Right kidney (tissue), 1 donor: Measurements from ENCODE around the gene TNFRSF1A.

Experiments used
- DNase-seq: peaks from one replicate; pipeline ENCODE4 v3.0.0-alpha.2; 2016

Gene TNFRSF1A

DNA sequence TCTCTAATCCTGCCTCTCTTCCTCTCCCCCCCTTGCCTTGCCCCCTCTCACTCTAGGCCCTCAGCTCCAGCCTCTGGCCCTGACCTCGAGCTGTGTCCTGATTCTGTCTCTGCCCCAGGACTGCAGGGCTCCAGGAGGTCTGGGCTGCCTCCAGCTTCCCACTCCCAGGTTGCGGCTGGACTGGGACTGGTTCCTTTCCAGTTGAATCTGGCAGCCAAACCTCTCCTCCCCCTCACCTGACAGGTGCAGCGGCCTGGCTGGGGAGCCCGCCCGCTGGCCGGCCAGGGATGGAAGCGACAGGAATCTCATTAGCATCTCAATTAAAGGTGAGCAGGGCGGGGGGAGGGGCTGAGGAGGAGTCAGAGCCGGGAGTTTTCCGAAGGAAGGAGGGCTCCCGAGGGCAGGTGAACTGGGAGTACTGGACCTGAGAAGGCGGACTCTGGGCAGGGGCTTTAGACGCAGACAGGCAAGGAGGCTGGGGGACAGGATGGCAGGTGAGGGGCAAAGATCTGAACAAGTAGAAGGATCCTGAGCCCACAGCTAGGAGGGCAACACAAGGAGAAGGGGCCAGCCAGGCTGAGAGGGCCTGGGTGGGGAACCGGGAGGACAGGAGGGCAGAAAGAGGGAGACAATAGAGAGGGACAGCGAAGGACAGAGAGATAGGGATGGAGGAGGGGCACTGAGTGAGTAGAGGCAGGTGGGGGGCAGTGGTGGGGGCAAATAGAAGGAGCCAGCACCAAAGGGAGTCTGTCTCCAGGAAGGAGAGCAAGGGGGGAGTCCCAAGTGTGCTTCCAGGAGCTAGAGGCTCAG lies 33.6 kb upstream of the TNFRSF1A start, which contains the start of gene SCNN1A:
TSS of gene SCNN1A (minus strand) at position 295 of the 810 bp plus-strand sequence. CDS start 780 bp downstream, outside the sequence.
- peak; percentile 65 for DNase-seq

DNA sequence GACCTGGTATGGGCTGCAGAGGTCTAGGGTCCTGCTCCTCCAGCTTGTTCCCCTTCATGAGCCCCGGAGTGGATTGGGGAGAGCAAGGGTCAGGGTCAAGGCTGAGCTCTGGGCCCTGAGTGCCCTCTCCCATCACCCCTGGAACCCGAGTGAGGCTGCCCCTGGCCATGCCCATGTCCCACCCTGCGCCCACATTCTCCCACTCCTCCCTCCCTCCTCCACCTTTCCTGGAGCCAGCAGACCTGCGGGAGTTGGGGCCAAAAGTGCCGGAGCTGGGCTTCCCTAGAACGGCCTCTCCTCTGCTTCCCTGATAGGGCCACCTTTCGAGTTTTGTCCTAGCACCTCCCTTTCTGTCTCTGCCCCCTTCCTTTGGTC lies 32.9 kb upstream of the TNFRSF1A start:
- peak; percentile 28 for DNase-seq

GRCh38 chr12:6374028-6374785 lies 32.3 kb upstream of the TNFRSF1A start:
- peak; percentile 27 for DNase-seq

DNA sequence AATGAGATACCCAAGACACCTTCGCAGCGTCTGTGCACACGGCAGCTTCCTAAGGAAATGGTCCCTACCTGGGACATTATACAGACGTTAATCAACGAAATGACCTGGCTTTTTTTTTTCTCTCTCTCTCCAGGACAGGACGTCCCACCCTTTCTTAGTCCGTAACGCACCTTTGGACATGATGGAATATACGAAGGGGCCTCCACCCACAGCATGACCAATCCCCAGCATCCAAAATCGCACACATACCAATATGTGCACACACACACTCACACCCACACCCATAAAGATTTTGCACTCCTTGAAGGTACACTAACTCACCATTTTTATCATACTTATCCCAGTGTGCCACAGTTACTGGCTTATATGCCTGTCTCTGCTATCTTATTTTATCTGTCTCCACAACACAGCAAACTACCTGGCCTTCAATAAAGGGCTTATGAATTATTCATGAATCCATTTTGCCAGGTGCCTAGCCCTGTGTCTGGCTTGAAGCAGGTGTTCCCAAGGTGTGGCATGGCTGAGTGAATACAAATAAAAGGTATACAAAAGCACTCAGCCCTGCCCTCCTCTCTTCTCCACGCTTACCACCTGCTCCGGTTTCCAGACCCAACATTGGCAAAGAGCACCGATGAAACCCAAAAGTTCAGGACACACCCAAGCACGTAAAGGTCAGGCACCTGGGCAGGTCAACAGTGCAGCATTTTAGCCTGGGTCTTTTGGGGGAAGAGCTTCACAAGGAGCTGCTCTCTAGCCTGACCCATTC lies 31.3 kb upstream of the TNFRSF1A start:
- DNase-seq = no peak

DNA sequence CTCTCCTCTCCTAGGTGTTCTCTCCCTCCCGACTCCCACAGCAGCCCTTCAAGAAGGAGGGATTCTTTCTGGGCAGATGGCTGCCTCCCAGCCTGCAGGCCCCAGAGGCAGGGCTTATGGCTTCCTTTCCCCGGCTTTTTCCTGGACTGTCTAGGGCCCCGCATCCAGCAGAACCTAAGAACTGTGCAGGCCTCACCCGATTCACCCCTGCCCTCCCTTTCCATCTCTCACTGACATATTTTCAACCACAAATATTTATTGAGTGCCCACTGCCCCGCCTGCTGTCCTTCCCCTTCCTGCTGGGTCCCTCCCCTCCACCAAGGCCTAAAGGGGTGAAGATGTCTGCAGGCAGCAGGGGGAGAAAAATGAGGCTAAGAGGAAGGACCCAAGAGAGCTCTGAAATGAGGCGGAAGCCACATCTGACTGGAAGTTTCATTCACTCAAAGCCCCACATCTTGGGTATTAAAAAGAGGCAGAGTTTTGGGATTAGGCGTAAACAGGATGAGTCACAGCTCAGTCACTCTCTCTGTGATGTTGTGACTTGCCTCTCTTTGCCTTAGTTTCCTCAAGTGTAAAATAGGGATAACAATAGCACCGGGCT lies 30.6 kb upstream of the TNFRSF1A start:
- DNase-seq = peak; percentile 38

GRCh38 chr12:6370994-6371754 lies 29.3 kb upstream of the TNFRSF1A start:
- DNase-seq = peak; percentile 70

DNA sequence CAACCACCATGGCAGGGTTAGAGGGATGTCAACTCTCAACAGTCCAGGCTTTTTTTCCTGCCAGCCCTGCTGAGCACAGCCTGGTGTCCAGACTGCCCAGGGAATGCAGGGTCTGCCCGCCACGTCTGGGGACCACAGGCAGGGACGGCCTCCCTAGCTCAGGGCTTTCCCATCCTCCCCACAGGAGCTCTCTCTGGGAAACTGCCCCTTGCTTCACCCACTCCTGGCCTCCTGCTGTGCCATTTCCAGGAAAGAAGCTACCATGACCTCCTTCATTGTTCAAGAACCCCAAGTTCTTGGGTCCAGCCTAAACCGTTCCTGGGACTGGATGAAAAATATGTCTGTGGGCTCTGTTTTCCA lies 28.7 kb upstream of the TNFRSF1A start:
- DNase-seq = no peak

- no peak for DNase-seq
Measured at GRCh38 chr12:6369916-6370575, 28.2 kb upstream of the TNFRSF1A start.

DNA sequence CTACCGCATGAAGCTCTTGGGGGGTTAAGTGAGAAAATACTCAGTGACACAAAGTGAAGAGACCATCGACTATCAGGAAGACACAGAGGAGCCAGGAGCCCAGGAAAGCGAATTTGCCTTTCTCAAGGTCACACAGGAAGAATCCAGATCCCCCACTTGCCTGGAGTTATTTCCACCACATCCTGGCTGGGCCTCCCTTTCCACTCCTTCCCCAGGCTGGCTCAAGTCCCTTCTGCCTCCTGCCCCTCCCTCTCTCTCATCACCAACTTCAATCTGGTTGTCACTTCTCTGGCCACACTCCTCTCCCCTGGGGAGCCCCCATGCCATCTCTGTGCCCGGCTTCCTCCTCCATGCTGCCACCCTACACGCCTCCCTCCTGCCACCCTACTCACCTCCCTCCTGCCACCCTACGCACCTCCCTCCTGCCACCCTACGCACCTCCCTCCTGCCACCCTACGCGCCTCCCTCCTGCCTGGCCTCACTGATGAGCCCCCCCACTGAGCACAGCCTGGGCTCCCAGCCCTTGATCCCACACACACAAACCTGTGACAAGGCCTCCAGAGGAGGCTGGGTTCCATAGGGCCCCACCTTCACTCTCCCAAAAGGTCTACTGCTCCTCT lies 27.1 kb upstream of the TNFRSF1A start:
- DNase-seq = no peak

DNA sequence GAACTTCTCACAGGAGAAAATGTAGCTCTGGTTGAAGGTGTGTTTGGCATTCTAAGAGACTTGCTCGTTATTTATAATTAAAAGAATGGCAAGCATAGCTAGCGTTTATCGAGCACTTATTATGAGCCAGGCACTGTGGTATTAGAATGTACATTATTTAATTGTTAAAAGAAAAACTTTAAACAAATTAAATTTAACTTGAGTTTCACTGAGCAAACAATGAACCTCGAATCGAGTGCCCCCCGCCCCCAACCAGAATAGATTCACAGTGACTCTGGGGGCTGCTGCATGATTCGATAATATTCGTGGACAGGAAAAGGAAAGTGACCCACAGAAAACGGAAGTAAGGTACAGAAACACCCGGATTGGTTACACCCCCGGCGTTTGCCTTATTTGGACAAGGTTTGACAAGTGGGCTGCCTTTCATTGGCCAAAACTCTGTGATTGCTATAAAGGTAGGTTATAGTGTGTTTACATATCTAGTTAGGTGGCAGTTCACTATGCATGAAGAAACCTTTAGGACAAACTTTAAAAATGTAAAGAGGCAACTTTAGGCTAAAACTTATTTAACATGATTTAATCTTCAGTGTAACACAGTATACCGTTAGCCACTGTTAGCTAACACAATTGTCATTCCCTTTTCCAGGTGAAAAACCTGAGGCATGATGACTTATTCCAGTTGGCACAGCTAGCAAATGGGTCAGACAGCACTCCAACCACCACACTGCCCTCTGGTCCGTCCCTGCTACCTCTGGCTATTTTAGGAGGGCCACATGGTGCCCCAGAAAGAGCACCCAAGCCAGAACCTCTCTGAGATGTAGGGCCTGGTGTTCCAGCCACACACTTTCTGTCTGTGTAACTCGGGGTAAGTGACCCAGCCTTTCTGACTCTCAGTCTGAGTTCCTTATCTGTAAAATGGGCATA lies 26.4 kb upstream of the TNFRSF1A start:
- no peak for DNase-seq

DNA sequence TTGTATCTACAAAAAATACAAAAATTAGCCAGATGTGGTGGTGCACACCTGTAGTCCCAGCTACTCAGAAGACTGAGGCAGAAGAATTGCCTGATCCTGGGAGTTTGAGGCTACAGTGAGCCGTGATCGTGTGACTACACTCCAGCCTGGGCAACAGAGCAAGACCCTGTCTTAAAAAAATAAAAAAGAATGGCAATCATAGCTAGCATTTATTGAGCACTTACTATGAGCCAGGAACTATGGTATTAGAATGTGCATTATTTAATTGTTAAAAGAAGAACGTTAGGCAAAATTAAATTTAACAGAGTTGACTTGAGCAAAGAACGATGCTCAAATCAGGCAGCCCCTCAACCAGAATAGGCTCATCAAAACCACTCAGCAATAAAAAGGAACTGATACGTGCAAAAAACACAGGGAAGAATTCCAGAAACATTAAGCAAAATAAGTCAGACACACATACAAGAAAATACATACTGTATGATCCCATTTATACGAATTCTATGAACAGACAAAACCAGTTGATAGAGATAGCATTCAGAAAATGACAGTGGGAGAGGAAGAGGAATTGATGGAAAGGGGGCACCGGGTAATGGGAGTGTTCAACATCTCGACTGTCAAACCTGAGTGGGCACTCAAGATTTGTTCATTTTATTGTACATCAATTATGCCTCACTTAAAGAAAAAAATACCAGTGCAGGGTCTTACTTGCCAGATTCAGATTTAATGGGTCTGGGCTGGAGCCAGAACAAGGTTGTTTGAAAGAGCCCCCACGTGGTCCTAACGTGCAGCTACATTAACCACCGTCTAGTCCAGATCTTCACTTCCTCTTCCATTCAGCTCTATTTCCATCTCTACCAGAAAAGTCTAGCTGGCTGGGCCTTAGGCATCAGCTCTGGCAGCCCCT lies 25.4 kb upstream of the TNFRSF1A start:
- no peak for DNase-seq

DNA sequence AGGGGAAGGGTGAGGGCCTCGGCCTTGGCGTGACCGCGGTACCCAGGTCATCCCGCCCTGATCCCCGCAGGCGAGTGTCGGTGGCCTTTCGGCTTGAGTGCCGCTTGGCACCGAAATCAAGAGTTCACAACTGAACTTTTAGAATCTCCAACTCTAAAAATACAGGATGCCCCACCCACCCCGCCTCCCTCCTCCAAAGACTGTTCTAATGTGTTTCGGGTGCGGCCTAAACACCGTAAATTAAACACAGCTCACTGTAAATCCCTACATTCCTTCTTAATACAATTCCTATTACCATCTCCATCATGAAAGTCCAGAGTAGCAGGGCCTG lies 22.1 kb upstream of the TNFRSF1A start:
- DNase-seq = no peak

DNA sequence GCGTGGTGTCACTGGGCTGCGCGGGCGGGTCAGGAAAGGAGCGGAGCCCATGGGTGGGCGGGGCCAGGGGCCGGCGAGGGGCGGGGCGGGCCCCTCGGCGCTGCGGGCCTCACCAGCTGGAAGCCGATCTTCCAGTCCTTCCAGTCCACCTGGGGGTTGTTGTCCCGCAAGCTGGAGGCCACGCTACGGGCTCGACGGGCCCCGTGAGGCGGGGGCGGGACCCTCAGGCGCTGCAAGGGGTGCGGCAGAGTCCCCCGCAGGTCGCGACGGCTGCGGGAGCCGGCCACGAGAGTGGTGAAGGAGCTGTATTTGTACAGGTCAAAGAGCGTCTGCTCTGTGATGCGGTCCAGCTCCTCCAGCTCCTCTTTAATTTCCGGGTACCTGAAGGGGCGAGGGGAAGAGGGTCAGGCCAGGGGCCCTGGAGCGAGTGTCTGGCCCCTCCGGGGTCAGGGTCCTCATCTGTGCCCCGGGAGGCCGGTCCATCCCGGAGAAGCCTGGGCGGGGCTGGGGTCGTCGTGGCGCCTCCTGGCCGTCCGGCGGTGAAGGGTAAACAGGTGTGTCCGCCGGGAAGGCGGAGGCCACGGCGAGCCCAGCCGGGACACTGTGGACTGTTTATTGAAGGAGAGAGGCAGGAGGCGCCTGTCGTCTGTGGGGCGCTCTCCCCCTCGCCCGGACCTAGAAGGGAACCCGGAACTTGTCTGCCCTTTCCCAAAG lies 21.6 kb upstream of the TNFRSF1A start:
- peak; percentile 85 for DNase-seq

GRCh38 chr12:6363010-6363329 lies 21.1 kb upstream of the TNFRSF1A start:
- DNase-seq = no peak

- no peak for DNase-seq
Measured at GRCh38 chr12:6362403-6362802, 20.5 kb upstream of the TNFRSF1A start.

DNA sequence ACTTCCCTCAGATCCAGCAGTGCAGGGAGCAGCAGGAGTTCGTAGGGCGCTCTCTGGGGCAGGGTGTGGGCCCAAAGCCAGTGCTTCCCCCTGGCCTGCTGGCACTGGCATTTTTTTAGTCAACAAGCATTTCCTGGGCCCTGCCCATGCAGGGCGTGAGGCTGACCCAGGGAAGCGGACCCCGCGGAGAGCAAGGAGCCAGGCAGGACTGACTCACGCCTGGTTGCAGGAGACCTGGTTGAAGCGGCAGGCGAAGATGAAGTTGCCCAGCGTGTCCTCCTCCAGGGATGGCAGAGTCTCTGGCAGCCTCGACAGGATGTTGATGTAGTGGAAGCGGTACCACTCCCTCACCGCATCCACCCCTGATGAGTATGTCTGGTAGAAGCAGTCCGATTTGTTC lies 20.0 kb upstream of the TNFRSF1A start:
- no peak for DNase-seq

DNA sequence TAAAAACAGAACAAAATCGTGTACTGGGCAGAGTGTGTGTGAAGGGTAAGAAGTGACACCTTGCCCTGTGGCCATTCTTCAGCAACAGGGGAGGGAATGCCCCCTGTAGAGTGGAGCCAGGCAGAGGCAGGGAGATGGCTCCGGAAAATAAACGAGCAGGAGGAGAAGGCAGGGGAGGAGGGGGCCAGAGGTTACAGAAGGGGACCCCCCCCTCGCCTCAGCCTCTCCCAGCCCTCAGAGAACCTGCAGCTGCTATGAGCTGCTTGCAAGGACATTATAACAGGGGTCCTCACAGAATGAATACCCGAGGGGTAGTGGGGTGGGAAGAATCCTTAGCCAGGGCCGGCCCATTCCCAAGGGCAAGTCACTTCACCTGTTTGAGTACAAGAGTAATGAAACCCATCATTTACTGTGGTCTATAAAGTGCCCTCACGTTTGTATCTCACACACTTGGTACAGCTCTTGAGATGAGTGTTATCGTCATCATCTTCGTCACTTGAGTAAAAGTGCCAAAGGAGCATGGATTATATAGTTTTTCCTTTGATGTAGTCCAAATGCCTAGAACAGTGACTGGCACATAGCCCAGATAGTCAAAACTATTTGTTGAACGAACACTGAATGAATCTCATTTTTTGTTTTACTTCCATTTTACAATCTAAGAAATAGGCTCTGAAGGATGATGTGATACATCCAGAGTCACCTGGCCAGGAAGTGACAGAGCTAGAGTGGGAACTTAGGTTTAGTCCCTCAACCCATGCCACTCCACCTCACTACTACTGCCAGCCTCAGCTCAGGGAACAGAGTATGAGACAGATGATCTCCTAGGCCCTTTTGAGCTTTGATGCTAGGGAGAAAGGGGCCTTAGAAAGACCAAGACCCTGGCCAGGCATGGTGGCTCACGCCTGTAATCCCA lies 19.0 kb upstream of the TNFRSF1A start:
- DNase-seq = no peak
